SU-DHL-6 (cell line): ENCODE results near the gene SNX2.
"Not testable (repeated sequence)": the region's sequence is repeated elsewhere in the genome, so short reads cannot be mapped to it uniquely, and the experiment has no call there.

Experiments used
- H2AFZ ChIP-seq: fragments of 200-600 bp; sonication (generic); 2 replicates; pipeline ENCODE4 v1.6.1; 2014; ENCODE audit warnings: low read depth, mild to moderate bottlenecking, moderate library complexity, mixed read lengths, antibody characterized with exemption, low read length; ENCODE audit not compliant: severe bottlenecking
- H3F3A ChIP-seq: fragments of 200-600 bp; shearing (Covaris generic); 2 replicates; pipeline ENCODE4 v1.6.0; 2016; ENCODE audit warnings: antibody characterized with exemption, mild to moderate bottlenecking; ENCODE audit not compliant: insufficient read depth
- H3K27ac ChIP-seq: fragments of 200-600 bp; sonication (generic); 2 replicates; pipeline ENCODE4 v1.5.1; 2016; ENCODE audit warnings: low read depth, mild to moderate bottlenecking, low read length, moderate library complexity, mixed read lengths
- H3K27me3 ChIP-seq: fragments of 200-600 bp; sonication (generic), shearing (Covaris generic); 2 replicates; pipeline ENCODE4 v1.6.0; 2014; ENCODE audit warnings: mild to moderate bottlenecking, low read length
- H3K36me3 ChIP-seq: fragments of 200-600 bp; sonication (generic); 2 replicates; pipeline ENCODE4 v1.6.1; 2014; ENCODE audit warnings: mild to moderate bottlenecking, low read length, mixed read lengths
- H3K4me2 ChIP-seq: fragments of 300-600, 200-600 bp; shearing (Covaris generic), sonication (generic); 2 replicates; pipeline ENCODE4 v1.6.0; 2014; ENCODE audit warnings: low read length, low read depth, mild to moderate bottlenecking; ENCODE audit not compliant: poor library complexity, severe bottlenecking
- H3K4me3 ChIP-seq: fragments of 200-600 bp; sonication (generic); 2 replicates; pipeline ENCODE4 v1.5.1; 2014; ENCODE audit warnings: antibody characterized with exemption, low read length, mild to moderate bottlenecking, mixed read lengths; ENCODE audit not compliant: insufficient read depth, poor library complexity, severe bottlenecking
- H3K79me2 ChIP-seq: fragments of 200-600 bp; sonication (generic); 2 replicates; pipeline ENCODE4 v1.6.1; 2014; ENCODE audit warnings: mild to moderate bottlenecking, low read length, moderate library complexity; ENCODE audit not compliant: insufficient read depth
- H3K9ac ChIP-seq: fragments of 200-600 bp; sonication (generic); 2 replicates; pipeline ENCODE4 v1.7.0; 2014; ENCODE audit warnings: mild to moderate bottlenecking, low read length
- H3K9me2 ChIP-seq: fragments of 200-600 bp; sonication (generic); replicated peaks from 2 replicates; pipeline ENCODE4 v1.6.1; 2014; ENCODE audit warnings: low read length; ENCODE audit not compliant: insufficient read depth
- H3K9me3 ChIP-seq: fragments of 200-600 bp; sonication (generic); 2 replicates; pipeline ENCODE4 v1.6.1; 2014; ENCODE audit warnings: low read length, mixed read lengths; ENCODE audit not compliant: insufficient read depth
- H4K20me1 ChIP-seq: fragments of 200-600 bp; sonication (generic); 2 replicates; pipeline ENCODE4 v1.6.1; 2014; ENCODE audit warnings: low read depth, mild to moderate bottlenecking, antibody characterized with exemption, low read length, moderate library complexity, mixed read lengths
- EZH2phosphoT487 ChIP-seq: fragments of 200-600 bp; sonication (generic), shearing (Covaris generic); conservative IDR thresholded peaks from 2 replicates; pipeline ENCODE4 v1.6.1; 2018; ENCODE audit warnings: mild to moderate bottlenecking, antibody characterized with exemption, low read length, moderate library complexity, mixed read lengths
- TF ChIP-seq, protein P1 (sequence below): fragments of 200-600 bp; sonication (generic); IDR thresholded peaks from one replicate; pipeline ENCODE4 v1.5.1; 2017; ENCODE audit warnings: antibody characterized with exemption, mild to moderate bottlenecking, low read length, moderate library complexity; ENCODE audit not compliant: insufficient read depth, poor library complexity, severe bottlenecking

SNX2 gene

DNA sequence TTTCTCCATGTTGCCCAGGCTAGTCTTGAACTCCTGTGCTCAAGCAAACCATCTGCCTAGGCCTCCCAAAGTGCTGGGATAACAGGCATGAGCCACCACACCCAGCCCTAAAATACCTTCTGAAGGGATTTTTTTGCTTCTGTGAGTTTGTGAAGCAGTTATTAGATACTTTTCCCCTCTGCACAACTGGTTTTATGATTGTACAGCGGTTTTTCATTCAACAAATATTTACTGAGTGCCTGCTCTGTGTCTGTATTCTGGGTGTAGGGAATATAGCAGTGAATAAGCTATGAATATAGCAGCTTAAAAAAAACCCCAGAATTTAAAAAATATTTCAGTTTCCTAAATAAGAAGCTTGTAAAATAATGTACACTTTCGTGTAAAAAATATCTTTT lies 72.8 kb downstream of the SNX2 start:
- no peaks in the 10 kb centered on the region for H3K9me2 ChIP-seq

DNA sequence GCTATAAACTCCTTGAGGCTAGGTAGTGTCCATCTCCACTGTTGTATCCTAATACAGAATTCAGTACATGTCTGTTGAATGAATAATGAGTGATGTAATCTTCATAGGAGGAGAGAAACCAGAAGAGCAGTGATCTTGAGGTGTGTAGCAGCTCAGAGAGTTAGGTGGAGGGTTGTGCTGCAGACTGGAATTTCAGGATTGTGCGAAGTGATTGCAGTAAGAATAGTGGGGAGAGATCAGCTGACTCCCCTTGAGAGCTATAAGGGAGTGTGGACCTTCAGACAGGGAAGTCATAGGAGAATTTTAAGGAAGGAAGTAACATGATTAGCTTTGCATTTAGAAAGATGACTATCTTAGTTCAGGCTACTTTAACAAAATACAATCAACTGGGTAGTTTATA lies 74.9 kb downstream of the SNX2 start:
- Histone ChIP-seq H4K20me1 (no peaks in the 10 kb centered on the region), H3K4me3 (no peak overlapping the region), H3K4me2 (no peak overlapping the region), H3K79me2 (no peaks in the 10 kb centered on the region), H3K9me3 (no peaks in the 10 kb centered on the region), H3K36me3 (no peaks in the 10 kb centered on the region), H3F3A (peaks cover 12% of the 10 kb centered on the region; the same call in 1 of the 2 replicates), H3K27ac (no peak overlapping the region), H3K27me3 (no peaks in the 10 kb centered on the region), H3K9ac (no peak overlapping the region), H2AFZ (no peak overlapping the region), H3K9me2 (no peaks in the 10 kb centered on the region)
- TF ChIP-seq, protein P1, sequence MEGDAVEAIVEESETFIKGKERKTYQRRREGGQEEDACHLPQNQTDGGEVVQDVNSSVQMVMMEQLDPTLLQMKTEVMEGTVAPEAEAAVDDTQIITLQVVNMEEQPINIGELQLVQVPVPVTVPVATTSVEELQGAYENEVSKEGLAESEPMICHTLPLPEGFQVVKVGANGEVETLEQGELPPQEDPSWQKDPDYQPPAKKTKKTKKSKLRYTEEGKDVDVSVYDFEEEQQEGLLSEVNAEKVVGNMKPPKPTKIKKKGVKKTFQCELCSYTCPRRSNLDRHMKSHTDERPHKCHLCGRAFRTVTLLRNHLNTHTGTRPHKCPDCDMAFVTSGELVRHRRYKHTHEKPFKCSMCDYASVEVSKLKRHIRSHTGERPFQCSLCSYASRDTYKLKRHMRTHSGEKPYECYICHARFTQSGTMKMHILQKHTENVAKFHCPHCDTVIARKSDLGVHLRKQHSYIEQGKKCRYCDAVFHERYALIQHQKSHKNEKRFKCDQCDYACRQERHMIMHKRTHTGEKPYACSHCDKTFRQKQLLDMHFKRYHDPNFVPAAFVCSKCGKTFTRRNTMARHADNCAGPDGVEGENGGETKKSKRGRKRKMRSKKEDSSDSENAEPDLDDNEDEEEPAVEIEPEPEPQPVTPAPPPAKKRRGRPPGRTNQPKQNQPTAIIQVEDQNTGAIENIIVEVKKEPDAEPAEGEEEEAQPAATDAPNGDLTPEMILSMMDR: no peak
- no peak for TF ChIP-seq EZH2phosphoT487

More for the DNA sequence above, 72.8 kb downstream of the SNX2 start:
- TF ChIP-seq, protein P1: no peak
- no peak for TF ChIP-seq EZH2phosphoT487
- Histone ChIP-seq H3K79me2 (no peaks in the 10 kb centered on the region), H3K27ac (no peak overlapping the region), H3K27me3 (no peaks in the 10 kb centered on the region), H3K4me3 (no peak overlapping the region), H4K20me1 (no peaks in the 10 kb centered on the region), H3K9me3 (no peaks in the 10 kb centered on the region), H2AFZ (no peak overlapping the region), H3F3A (peaks cover 12% of the 10 kb centered on the region; the same call in 1 of the 2 replicates), H3K4me2 (no peak overlapping the region), H3K36me3 (no peaks in the 10 kb centered on the region), H3K9ac (no peak overlapping the region)

DNA sequence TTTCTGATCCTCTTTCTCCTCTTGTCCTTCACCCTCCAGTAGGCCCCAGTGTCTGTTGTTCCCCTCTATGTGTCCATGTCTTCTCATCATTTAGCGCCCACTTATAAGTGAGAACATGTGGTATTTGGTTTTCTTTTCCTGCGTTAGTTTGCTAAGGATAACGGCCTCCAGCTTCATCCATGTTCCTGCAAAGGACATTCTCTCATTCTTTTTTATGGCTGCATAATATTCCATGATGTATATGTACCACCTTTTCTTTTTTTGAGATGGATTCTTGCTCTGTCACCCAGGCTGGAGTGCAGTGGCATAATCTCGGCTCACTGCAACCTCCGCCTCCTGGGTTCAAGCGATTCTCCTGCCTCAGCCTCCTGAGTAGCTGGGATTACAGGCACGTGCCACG lies 82.7 kb downstream of the SNX2 start:
- H3K79me2 ChIP-seq, H3K4me2 ChIP-seq, H3K27ac ChIP-seq, H2AFZ ChIP-seq, H3K4me3 ChIP-seq, H3K9ac ChIP-seq, H3K36me3 ChIP-seq, H3K9me2 ChIP-seq, H3F3A ChIP-seq, H4K20me1 ChIP-seq, H3K9me3 ChIP-seq, H3K27me3 ChIP-seq: not testable (repeated sequence)

DNA sequence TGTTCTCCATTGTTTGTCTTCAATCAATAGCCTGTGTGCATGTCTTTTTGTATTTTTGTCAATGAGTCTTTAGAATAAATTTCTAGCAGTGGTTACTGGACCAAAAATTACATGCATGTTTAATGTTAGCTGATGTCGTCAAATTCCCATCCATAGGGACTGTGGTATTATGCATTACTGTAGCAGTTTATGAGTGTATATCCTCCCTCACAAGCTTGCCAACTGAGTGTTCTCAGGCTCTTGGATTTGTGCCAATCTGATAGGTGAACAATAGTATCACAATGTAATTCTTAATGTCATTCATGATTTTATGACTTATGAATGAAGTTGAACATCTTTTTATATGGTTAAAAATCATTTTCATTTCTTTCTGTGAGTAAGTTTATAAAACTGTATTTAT lies 83.6 kb downstream of the SNX2 start:
- H3F3A ChIP-seq: no peaks in the 10 kb centered on the region
- H2AFZ ChIP-seq: no peak overlapping the region
- no peaks in the 10 kb centered on the region for H3K9me2 ChIP-seq
- H3K4me2 ChIP-seq: no peak overlapping the region
- H3K36me3 ChIP-seq: no peaks in the 10 kb centered on the region
- no peaks in the 10 kb centered on the region for H3K27me3 ChIP-seq
- no peak overlapping the region for H3K27ac ChIP-seq
- H3K4me3 ChIP-seq: no peak overlapping the region
- TF ChIP-seq, protein P1: no peak
- TF ChIP-seq EZH2phosphoT487: no peak
- H3K9ac ChIP-seq: no peak overlapping the region
- H3K79me2 ChIP-seq: no peaks in the 10 kb centered on the region
- no peaks in the 10 kb centered on the region for H4K20me1 ChIP-seq
- no peaks in the 10 kb centered on the region for H3K9me3 ChIP-seq
